ENCODE data around the gene CCDC33.

CCDC33 gene

DNA sequence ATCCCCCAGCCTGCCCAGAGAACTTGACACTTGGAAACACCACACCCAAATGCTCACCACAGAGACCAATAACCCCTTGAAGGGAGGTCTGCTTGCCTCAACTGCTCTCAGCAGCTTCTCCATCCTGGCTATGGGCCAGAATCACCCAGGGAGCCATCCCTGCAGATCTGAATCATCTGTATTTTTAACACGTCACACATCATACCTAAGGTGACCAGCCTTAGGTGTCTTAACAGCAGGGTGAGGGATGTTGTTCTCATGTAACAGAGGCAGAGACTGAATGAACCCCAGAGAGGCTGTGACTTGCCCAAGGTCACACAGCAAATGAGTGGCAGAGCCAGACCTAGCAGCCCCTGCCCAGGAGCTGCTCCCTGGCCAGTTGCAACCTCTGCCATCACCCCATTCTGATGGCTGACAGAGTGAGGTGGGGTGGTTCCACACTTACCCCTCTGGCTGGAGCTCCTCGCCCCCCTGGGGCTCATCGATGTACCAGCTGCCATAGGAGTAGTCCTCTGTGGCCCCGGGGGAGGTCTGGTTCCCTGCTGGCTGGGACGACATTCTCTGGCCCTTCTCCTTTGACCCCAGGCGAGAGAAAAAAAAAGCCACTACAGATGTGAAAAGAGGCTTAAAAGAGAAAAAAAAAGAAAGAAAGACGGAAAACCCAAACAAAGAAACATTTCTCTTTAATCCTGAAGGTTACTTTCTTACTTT is 34.3 kb upstream of the CCDC33 start:
- TF ChIP-seq EZH2phosphoT487 (conservative IDR thresholded peaks at IDR 0.05; ENCODE audit: low read length), result no peak
- TF ChIP-seq, protein P1, sequence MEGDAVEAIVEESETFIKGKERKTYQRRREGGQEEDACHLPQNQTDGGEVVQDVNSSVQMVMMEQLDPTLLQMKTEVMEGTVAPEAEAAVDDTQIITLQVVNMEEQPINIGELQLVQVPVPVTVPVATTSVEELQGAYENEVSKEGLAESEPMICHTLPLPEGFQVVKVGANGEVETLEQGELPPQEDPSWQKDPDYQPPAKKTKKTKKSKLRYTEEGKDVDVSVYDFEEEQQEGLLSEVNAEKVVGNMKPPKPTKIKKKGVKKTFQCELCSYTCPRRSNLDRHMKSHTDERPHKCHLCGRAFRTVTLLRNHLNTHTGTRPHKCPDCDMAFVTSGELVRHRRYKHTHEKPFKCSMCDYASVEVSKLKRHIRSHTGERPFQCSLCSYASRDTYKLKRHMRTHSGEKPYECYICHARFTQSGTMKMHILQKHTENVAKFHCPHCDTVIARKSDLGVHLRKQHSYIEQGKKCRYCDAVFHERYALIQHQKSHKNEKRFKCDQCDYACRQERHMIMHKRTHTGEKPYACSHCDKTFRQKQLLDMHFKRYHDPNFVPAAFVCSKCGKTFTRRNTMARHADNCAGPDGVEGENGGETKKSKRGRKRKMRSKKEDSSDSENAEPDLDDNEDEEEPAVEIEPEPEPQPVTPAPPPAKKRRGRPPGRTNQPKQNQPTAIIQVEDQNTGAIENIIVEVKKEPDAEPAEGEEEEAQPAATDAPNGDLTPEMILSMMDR (IDR thresholded peaks at IDR 0.05; ENCODE audit: insufficient read depth, low read length, poor library complexity, severe bottlenecking), result no peak
- Histone ChIP-seq H3K9ac (ENCODE audit: low read length) (no peak overlapping the region), H4K20me1 (ENCODE audit: low read depth, low read length) (no peaks in the 10 kb centered on the region), H3F3A (ENCODE audit: insufficient read depth) (no peaks in the 10 kb centered on the region), H3K4me3 (ENCODE audit: insufficient read depth, low read length, poor library complexity, severe bottlenecking) (no peak overlapping the region), H3K9me3 (ENCODE audit: insufficient read depth, low read length) (no peaks in the 10 kb centered on the region), H3K27ac (ENCODE audit: low read depth, low read length) (no peak overlapping the region), H3K4me2 (ENCODE audit: low read depth, low read length, poor library complexity, severe bottlenecking) (no peak overlapping the region), H2AFZ (ENCODE audit: low read depth, low read length, severe bottlenecking) (no peak overlapping the region), H3K36me3 (ENCODE audit: low read length) (no peaks in the 10 kb centered on the region), H3K79me2 (ENCODE audit: insufficient read depth, low read length) (no peaks in the 10 kb centered on the region), H3K9me2 (replicated peaks; ENCODE audit: insufficient read depth, low read length) (no peaks in the 10 kb centered on the region), H3K27me3 (ENCODE audit: low read length) (no peaks in the 10 kb centered on the region; the same call in 1 of the 2 replicates)

DNA sequence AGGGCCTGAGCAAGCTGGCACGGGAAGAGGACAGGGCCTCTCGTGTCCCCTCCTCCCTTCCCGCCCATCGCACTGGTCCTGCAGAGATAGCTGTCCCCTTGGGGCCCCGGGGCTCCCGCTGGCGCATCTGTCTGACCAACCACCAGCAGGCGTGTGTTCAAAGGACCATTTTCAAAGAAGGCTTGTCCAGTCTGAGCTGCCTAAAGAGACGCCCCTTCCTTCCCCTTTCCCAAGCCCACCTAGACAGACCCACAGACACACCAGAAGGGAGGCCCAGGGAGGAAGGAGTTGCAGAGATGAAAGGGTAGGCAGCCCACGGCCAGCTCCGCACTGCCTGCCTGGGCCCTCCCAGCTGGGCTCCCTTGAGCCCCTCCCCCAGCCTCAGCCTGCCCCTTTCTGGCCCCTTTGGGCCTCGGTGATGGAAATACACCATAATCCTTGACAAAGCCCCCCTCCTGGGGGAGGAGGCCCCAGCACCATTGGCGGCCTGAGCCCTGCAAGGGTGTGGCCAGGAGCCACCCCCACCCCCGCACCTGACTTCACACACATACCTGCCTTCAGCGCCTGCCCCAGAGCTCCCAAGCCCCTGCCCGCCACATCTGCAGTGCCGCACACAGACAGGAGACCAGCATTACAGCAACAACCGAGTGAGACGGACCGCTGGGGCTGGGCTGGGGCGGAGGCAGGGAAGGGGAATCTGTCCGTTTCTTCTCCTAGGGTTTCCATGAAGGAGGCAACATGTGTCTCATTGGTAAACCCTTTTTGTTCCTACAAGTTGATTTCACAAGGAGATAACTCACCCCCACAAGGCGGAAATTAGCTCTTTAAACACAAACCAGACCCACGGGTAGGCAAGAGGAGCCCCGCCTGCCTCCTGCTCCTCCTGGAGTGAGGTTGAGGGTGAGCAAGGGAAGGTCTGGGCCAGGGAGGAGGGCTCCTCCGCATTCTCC is 33.4 kb upstream of the CCDC33 start, which contains the start of gene STRA6:
Gene STRA6, minus strand, starts transcription at position 336 of the 950 bp plus-strand sequence. CDS start 520 bp downstream, outside the sequence.
- H4K20me1 ChIP-seq (ENCODE audit: low read depth, low read length), result no peaks in the 10 kb centered on the region
- no peak within 1 kb of the TSS for H3K4me3 ChIP-seq (ENCODE audit: insufficient read depth, low read length, poor library complexity, severe bottlenecking)
- no peaks in the 10 kb centered on the region for H3K36me3 ChIP-seq (ENCODE audit: low read length)
- no peaks in the 10 kb centered on the region for H3F3A ChIP-seq (ENCODE audit: insufficient read depth)
- no peaks in the 10 kb centered on the region for H3K79me2 ChIP-seq (ENCODE audit: insufficient read depth, low read length)
- H3K9me3 ChIP-seq (ENCODE audit: insufficient read depth, low read length), result no peaks in the 10 kb centered on the region
- H3K4me2 ChIP-seq (ENCODE audit: low read depth, low read length, poor library complexity, severe bottlenecking), result no peak within 1 kb of the TSS
- no peak within 1 kb of the TSS for H2AFZ ChIP-seq (ENCODE audit: low read depth, low read length, severe bottlenecking)
- H3K27me3 ChIP-seq (ENCODE audit: low read length), result no peaks in the 10 kb centered on the region; the same call in 1 of the 2 replicates
- no peaks in the 10 kb centered on the region for H3K9me2 ChIP-seq (replicated peaks; ENCODE audit: insufficient read depth, low read length)
- no peak within 1 kb of the TSS for H3K9ac ChIP-seq (ENCODE audit: low read length)
- no peak within 1 kb of the TSS for H3K27ac ChIP-seq (ENCODE audit: low read depth, low read length)
- TF ChIP-seq EZH2phosphoT487 (conservative IDR thresholded peaks at IDR 0.05; ENCODE audit: low read length), result no peak

DNA sequence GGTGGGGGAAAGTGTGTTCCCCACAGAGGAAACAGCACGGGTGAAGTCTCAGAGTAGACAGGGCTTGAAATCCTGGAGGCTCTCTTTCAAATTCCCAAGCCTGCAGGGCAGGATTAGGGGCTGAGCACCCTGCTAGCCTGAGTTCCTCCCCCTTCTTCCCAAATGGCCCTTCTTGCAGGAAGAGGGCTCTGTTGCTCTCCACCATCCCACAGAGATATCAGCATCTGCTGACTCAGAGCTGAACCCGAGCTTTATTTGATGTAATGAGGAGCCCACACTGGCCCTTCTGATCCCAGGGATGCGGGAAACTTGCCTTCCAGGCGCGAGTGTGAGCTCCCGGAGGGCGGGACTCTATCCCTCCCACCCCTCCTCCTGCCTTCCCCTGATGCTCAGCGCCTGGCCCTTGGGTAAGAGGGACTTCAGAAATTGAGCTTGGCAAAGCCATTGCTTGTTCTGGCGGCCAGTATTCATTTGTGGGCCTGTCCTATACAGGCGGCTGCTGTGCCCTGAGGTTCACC is 32.2 kb upstream of the CCDC33 start:
- TF ChIP-seq, protein P1 (IDR thresholded peaks at IDR 0.05; ENCODE audit: insufficient read depth, low read length, poor library complexity, severe bottlenecking), result no peak
- no peak for TF ChIP-seq EZH2phosphoT487 (conservative IDR thresholded peaks at IDR 0.05; ENCODE audit: low read length)
- Histone ChIP-seq H3K79me2 (ENCODE audit: insufficient read depth, low read length) (no peaks in the 10 kb centered on the region), H3K4me3 (ENCODE audit: insufficient read depth, low read length, poor library complexity, severe bottlenecking) (no peak overlapping the region), H3K4me2 (ENCODE audit: low read depth, low read length, poor library complexity, severe bottlenecking) (no peak overlapping the region), H3K9ac (ENCODE audit: low read length) (no peak overlapping the region), H3K36me3 (ENCODE audit: low read length) (no peaks in the 10 kb centered on the region), H2AFZ (ENCODE audit: low read depth, low read length, severe bottlenecking) (no peak overlapping the region), H4K20me1 (ENCODE audit: low read depth, low read length) (no peaks in the 10 kb centered on the region), H3K27ac (ENCODE audit: low read depth, low read length) (no peak overlapping the region), H3K9me3 (ENCODE audit: insufficient read depth, low read length) (no peaks in the 10 kb centered on the region), H3K27me3 (ENCODE audit: low read length) (no peaks in the 10 kb centered on the region; the same call in 1 of the 2 replicates), H3F3A (ENCODE audit: insufficient read depth) (no peaks in the 10 kb centered on the region), H3K9me2 (replicated peaks; ENCODE audit: insufficient read depth, low read length) (no peaks in the 10 kb centered on the region)

Measured in SU-DHL-6 (cell line).